Activated CD4-positive, alpha-beta T cell treated with anti-CD3 and anti-CD28 coated beads for 36 hours (primary cell): ENCODE measurements around the gene ICE2. TPM values are rescaled to one million over a fixed set of nuclear protein-coding genes. Genes with fewer than 3 reads are reported as not detected.

Experiments used
- ATAC-seq: fragments of 200-7000 bp; cut with Tn5 transposase; one replicate; pipeline ENCODE4 v1.10.0; 2021; ENCODE audit warnings: mild to moderate bottlenecking, moderate library complexity
- CTCF ChIA-PET: fragments of 350-600 bp; sonication (Branson Sonifier 250); formaldehyde crosslinking; loops from one replicate; lab custom pipeline; 2021; ENCODE audit warnings: antibody characterized with exemption; lab: Charles Lee
- POLR2A ChIA-PET: fragments of 350-600 bp; sonication (Branson Sonifier 250); formaldehyde crosslinking; loops from one replicate; lab custom pipeline; 2021; ENCODE audit warnings: antibody characterized with exemption, inconsistent platforms; lab: Charles Lee
- DNase-seq: peaks from one replicate; pipeline ENCODE4 v3.0.0-alpha.2; 2020
- H3K27ac Mint-ChIP-seq: one replicate; pipeline ENCODE4 v1.8.0; 2021; ENCODE audit warnings: mixed read lengths
- H3K27me3 Mint-ChIP-seq: one replicate; pipeline ENCODE4 v1.8.0; 2021; ENCODE audit warnings: mixed read lengths
- H3K36me3 Mint-ChIP-seq: one replicate; pipeline ENCODE4 v1.8.0; 2021; ENCODE audit warnings: low read depth, mixed read lengths
- H3K4me1 Mint-ChIP-seq: one replicate; pipeline ENCODE4 v1.8.0; 2021; ENCODE audit warnings: mixed read lengths
- H3K4me3 Mint-ChIP-seq: one replicate; pipeline ENCODE4 v1.8.0; 2021; ENCODE audit warnings: mild to moderate bottlenecking, moderate library complexity, mixed read lengths
- H3K9me3 Mint-ChIP-seq: one replicate; pipeline ENCODE4 v1.8.0; 2021; ENCODE audit warnings: low read depth, mixed read lengths
- intact Hi-C, 2 experiments: fragments of 100-400 bp; cut with DNase I in 1 of 2; cut with micrococcal nuclease in 1 of 2; formaldehyde crosslinking; loops; one replicate each; pipeline versions ENCODE4 v1.14.2 to v1.15.1; 2022 to 2024; cut with DNase I, micrococcal nuclease
- total RNA-seq, 2 experiments: library from RNA; stranded (reverse); gene quantifications; one replicate each; pipeline ENCODE4 v1.2.3, GENCODE V29; 2021

ICE2 gene
- total RNA-seq, 2 experiments from 2014 or later = 72.8 to 81.6 TPM

GRCh38 chr15:60376677-60377095 lies 102.3 kb downstream of the ICE2 start:
- H3K9me3 Mint-ChIP-seq = no peaks in the 10 kb centered on the region
- H3K27me3 Mint-ChIP-seq = no peaks in the 10 kb centered on the region
- DNase-seq = no peak
- intact Hi-C loops = no loop called here
- no peak overlapping the region for H3K4me3 Mint-ChIP-seq
- no peaks in the 10 kb centered on the region for H3K4me1 Mint-ChIP-seq
- CTCF ChIA-PET = interaction anchor here (0.5 to 1.9 kb wide), 4 partner anchors 8 to 114 kb away, joined by 3 to 5 read pairs (median 4); no protein-coding TSS in a partner anchor
- ATAC-seq = no peak
- POLR2A ChIA-PET = interaction anchor here (0.6 kb wide), 1 partner anchor 29 kb away, joined by 3 read pairs; no protein-coding TSS in a partner anchor
- H3K27ac Mint-ChIP-seq = no peak overlapping the region
- H3K36me3 Mint-ChIP-seq = peaks cover 6% of the 10 kb centered on the region

DNA sequence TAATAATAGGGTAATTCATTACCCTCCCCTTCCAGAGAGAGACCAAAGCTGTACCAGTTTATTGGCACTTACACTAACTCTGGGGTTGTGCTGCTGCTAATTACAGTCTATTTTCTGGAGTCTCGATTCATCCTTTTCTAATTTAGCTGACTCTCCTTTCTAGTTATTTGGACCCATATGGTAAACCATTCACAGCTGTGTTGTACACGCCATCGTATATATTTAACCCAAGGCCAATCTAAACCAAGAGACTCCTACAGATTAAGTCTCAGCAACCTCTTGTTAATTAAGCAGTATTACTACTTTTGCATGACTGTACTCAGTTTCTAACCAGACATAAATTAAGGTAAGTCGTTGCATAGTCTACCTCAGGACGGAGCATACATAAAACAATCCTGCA lies 103.6 kb downstream of the ICE2 start:
- Mint-ChIP-seq H3K27me3 (no peaks in the 10 kb centered on the region), H3K4me1 (peaks cover 13% of the 10 kb centered on the region), H3K27ac (no peak overlapping the region), H3K9me3 (no peaks in the 10 kb centered on the region), H3K36me3 (peaks cover 2% of the 10 kb centered on the region), H3K4me3 (no peak overlapping the region)
- no peak for DNase-seq
- intact Hi-C loops = no loop called here
- CTCF ChIA-PET = interaction anchor here (0.5 to 1.9 kb wide), 3 partner anchors 10 to 777 kb away, joined by 3 to 5 read pairs (median 3); no protein-coding TSS in a partner anchor
- no peak for ATAC-seq
- POLR2A ChIA-PET = no interaction called here

DNA sequence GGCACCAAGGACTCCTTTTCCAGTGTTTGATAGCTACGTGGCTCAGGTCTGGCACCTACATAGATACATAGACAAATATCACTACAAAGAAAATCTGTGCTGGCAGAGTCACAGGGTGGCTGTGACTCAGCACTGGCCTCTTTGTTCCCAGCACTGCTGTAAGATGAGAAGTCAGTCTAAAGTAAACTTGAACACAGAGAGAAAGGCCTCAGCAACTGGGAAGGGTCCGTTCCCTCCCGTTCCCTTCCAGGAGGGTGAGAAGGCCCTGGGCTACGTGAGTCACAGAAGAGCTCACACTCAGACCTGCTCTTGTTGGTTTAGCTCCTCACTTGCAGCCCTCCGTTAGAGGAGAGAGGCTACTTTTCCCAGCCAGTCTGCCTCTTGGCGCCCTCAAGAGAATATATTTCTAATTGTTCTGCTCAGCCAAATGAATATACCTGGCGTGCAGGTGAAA lies 104.3 kb downstream of the ICE2 start:
- Mint-ChIP-seq H3K4me1 (peaks cover 13% of the 10 kb centered on the region), H3K9me3 (no peaks in the 10 kb centered on the region), H3K4me3 (no peak overlapping the region), H3K27me3 (no peaks in the 10 kb centered on the region), H3K36me3 (peaks cover 2% of the 10 kb centered on the region), H3K27ac (no peak overlapping the region)
- CTCF ChIA-PET = interaction anchor here (1.1 to 1.9 kb wide), 2 partner anchors 10 to 46 kb away, joined by 3 to 5 read pairs; no protein-coding TSS in a partner anchor
- intact Hi-C loops = no loop called here
- POLR2A ChIA-PET = no interaction called here
- ATAC-seq = peak; percentile 73
- DNase-seq = peak; percentile 21

- H3K4me3 Mint-ChIP-seq = no peak overlapping the region
- no peaks in the 10 kb centered on the region for H3K9me3 Mint-ChIP-seq
- ATAC-seq (no peak), DNase-seq (no peak)
- POLR2A ChIA-PET = no interaction called here
- H3K27ac Mint-ChIP-seq = no peak overlapping the region
- peaks cover 2% of the 10 kb centered on the region for H3K36me3 Mint-ChIP-seq
- intact Hi-C loops = no loop called here
- CTCF ChIA-PET = interaction anchor here (1.0 to 1.1 kb wide), 2 partner anchors 46 to 134 kb away, joined by 3 read pairs; no protein-coding TSS in a partner anchor
- H3K4me1 Mint-ChIP-seq = peaks cover 13% of the 10 kb centered on the region
- H3K27me3 Mint-ChIP-seq = no peaks in the 10 kb centered on the region
Observed at GRCh38 chr15:60374209-60374608, 104.7 kb downstream of the ICE2 start.

GRCh38 chr15:60373745-60374144 lies 105.2 kb downstream of the ICE2 start:
- no peak for ATAC-seq
- intact Hi-C loops = no loop called here
- H3K27me3 Mint-ChIP-seq = no peaks in the 10 kb centered on the region
- H3K9me3 Mint-ChIP-seq = no peaks in the 10 kb centered on the region
- peaks cover 2% of the 10 kb centered on the region for H3K36me3 Mint-ChIP-seq
- CTCF ChIA-PET = interaction anchor here (1.0 to 1.3 kb wide), 3 partner anchors 11 to 134 kb away, joined by 3 to 7 read pairs (median 3); no protein-coding TSS in a partner anchor
- POLR2A ChIA-PET = no interaction called here
- H3K27ac Mint-ChIP-seq = no peak overlapping the region
- peaks cover 13% of the 10 kb centered on the region for H3K4me1 Mint-ChIP-seq
- DNase-seq = no peak
- H3K4me3 Mint-ChIP-seq = no peak overlapping the region

DNA sequence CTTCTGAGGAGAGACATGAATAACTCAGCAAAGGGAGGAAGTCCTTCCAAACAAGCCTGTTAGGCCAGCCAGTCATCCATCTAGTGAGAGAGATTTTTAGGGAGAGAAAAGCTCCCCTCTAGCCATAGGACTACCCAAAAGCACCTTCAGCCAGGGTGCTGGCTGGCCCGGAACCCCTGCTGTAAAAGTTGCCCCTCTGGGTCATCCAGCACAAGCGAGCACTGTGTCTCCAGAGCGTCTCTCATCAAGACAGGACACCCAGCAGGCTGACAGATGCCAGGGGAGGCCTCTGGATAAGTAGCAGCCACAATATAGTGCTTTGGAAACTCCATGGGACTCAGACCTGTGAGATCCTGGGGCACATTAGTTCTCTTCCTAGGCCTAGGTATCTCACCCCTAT lies 105.6 kb downstream of the ICE2 start:
- ChIA-PET POLR2A (no interaction called here), CTCF (interaction anchor here (1.0 to 1.3 kb wide), 2 partner anchors 11 to 135 kb away, joined by 3 to 7 read pairs; no protein-coding TSS in a partner anchor)
- Mint-ChIP-seq H3K36me3 (peaks cover 2% of the 10 kb centered on the region), H3K4me3 (no peak overlapping the region), H3K27ac (no peak overlapping the region), H3K27me3 (no peaks in the 10 kb centered on the region), H3K4me1 (peaks cover 13% of the 10 kb centered on the region), H3K9me3 (no peaks in the 10 kb centered on the region)
- no peak for DNase-seq
- intact Hi-C loops = no loop called here
- ATAC-seq = no peak

GRCh38 chr15:60372756-60373155 lies 106.2 kb downstream of the ICE2 start:
- Mint-ChIP-seq H3K27me3 (no peaks in the 10 kb centered on the region), H3K4me1 (peaks cover 13% of the 10 kb centered on the region), H3K27ac (no peak overlapping the region), H3K4me3 (no peak overlapping the region), H3K9me3 (no peaks in the 10 kb centered on the region), H3K36me3 (peaks cover 2% of the 10 kb centered on the region)
- no peak for ATAC-seq
- intact Hi-C loops = no loop called here
- ChIA-PET POLR2A (no interaction called here), CTCF (interaction anchor here (1.3 to 1.4 kb wide), 2 partner anchors 10 to 13 kb away, joined by 4 to 7 read pairs; no protein-coding TSS in a partner anchor)
- DNase-seq = no peak

- Mint-ChIP-seq H3K27me3 (no peaks in the 10 kb centered on the region), H3K4me3 (no peak overlapping the region), H3K36me3 (peaks cover 2% of the 10 kb centered on the region), H3K9me3 (no peaks in the 10 kb centered on the region), H3K4me1 (peaks cover 13% of the 10 kb centered on the region), H3K27ac (no peak overlapping the region)
- CTCF ChIA-PET = interaction anchor here (1.3 to 1.4 kb wide), 2 partner anchors 10 to 13 kb away, joined by 4 to 7 read pairs; no protein-coding TSS in a partner anchor
- intact Hi-C loops = no loop called here
- POLR2A ChIA-PET = no interaction called here
- DNase-seq = no peak
- ATAC-seq = no peak
Observed at GRCh38 chr15:60372227-60372626, 106.7 kb downstream of the ICE2 start.

GRCh38 chr15:60371175-60372051 lies 107.5 kb downstream of the ICE2 start:
- Mint-ChIP-seq H3K4me1 (peaks cover 13% of the 10 kb centered on the region), H3K9me3 (no peaks in the 10 kb centered on the region), H3K36me3 (peaks cover 2% of the 10 kb centered on the region), H3K4me3 (no peak overlapping the region), H3K27me3 (no peaks in the 10 kb centered on the region), H3K27ac (no peak overlapping the region)
- POLR2A ChIA-PET = no interaction called here
- intact Hi-C loops = no loop called here
- CTCF ChIA-PET = interaction anchor here (1.4 kb wide), 1 partner anchor 12 kb away, joined by 4 read pairs; no protein-coding TSS in a partner anchor
- DNase-seq (peak; percentile 52), ATAC-seq (peak; percentile 39)

GRCh38 chr15:60370869-60371136 lies 108.1 kb downstream of the ICE2 start:
- peaks cover 13% of the 10 kb centered on the region for H3K4me1 Mint-ChIP-seq
- no peaks in the 10 kb centered on the region for H3K27me3 Mint-ChIP-seq
- ChIA-PET POLR2A (no interaction called here), CTCF (no interaction called here)
- no peak for DNase-seq
- no peak overlapping the region for H3K4me3 Mint-ChIP-seq
- no peak overlapping the region for H3K27ac Mint-ChIP-seq
- intact Hi-C loops = no loop called here
- no peaks in the 10 kb centered on the region for H3K9me3 Mint-ChIP-seq
- H3K36me3 Mint-ChIP-seq = peaks cover 2% of the 10 kb centered on the region
- no peak for ATAC-seq

DNA sequence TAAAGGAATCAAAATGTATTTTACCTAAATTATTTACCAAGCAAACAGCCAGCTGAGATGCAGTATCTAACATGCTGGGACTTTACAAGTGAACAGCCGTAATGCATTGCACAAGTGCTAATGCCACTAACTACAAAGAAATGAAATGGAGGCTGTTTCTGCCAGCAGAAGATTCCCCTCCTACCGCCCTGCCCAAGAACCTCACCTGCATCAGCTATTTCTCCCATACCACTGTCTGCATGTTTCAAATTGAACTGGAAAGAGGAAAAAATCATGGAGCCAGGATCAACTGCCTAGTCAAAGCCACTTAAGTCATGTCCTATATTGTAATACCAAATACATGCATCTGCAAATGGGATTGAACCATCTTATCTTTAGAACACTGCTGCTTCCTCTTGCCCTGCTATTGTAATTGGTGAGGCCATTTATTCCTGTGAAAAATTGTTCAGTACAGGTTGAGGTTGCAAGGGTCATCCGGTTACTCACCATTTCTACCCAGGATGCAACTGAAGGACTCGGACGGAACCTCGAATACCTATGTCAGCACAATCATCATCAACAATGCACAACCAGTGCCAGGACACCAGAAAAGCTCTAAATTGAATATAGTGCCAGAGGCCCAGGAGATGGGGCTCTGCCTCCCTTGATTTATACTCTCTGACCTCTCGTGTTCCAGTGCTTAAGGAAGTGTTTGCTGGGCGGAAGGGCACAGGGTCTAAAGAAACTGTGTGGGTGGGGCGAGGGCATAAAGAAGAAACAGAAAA lies 108.7 kb downstream of the ICE2 start:
- ChIA-PET CTCF (no interaction called here), POLR2A (no interaction called here)
- Mint-ChIP-seq H3K4me1 (peaks cover 13% of the 10 kb centered on the region), H3K4me3 (no peak overlapping the region), H3K9me3 (no peaks in the 10 kb centered on the region), H3K27me3 (no peaks in the 10 kb centered on the region), H3K27ac (no peak overlapping the region), H3K36me3 (peaks cover 2% of the 10 kb centered on the region)
- no peak for DNase-seq
- ATAC-seq = peak; percentile 6
- intact Hi-C loops = no loop called here
